ENCODE data around the gene SGK1.
"Not testable (repeated sequence)": the region's sequence is repeated elsewhere in the genome, so short reads cannot be mapped to it uniquely, and the experiment has no call there.

The SGK1 gene

DNA sequence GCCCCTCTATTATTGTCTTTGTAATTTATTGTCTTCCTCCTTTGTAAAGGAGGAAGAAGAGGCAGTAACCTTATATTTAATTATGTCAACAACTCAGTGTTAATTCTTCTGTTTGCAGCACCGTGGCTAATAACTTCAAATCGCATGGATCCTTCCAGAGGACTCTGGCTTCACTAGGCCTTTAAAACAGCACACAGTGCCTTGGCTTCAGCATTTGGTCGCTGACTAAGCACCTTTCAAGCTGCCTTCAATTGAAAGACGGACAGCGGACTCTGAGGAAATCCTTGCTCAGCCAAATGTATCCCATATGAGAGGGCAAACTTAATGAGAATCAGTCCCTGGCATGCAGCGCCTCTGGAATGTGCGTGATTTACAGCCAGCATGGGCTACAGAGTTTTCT is 64.2 kb downstream of the SGK1 start:
- no peak for DNase-seq (ENCODE audit: low read depth in 2 of 2)

GRCh38 chr6:134251320-134251719 is 66.6 kb downstream of the SGK1 start:
- DNase-seq (ENCODE audit: low read depth in 2 of 2), result no peak

DNA sequence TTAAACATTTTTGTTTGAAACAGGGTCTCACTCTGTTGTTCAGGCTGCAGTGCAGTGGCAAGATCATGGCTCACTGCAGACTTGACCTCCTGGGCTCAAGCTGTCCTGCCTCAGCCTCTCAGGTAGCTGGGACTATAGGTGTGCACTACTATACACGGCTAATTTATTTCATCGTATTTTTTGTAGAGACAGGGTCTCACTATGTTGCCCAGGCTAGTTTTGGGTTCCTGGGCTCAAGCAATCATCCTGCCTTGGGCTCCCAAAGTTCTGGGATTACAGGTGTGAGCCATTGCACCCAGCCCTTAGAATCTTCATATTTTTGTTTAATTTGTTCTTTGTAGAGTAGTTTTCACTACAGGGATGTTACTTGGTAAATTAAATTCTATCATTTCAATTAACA is 67.1 kb downstream of the SGK1 start:
- no peak for DNase-seq (ENCODE audit: low read depth in 2 of 2)

DNA sequence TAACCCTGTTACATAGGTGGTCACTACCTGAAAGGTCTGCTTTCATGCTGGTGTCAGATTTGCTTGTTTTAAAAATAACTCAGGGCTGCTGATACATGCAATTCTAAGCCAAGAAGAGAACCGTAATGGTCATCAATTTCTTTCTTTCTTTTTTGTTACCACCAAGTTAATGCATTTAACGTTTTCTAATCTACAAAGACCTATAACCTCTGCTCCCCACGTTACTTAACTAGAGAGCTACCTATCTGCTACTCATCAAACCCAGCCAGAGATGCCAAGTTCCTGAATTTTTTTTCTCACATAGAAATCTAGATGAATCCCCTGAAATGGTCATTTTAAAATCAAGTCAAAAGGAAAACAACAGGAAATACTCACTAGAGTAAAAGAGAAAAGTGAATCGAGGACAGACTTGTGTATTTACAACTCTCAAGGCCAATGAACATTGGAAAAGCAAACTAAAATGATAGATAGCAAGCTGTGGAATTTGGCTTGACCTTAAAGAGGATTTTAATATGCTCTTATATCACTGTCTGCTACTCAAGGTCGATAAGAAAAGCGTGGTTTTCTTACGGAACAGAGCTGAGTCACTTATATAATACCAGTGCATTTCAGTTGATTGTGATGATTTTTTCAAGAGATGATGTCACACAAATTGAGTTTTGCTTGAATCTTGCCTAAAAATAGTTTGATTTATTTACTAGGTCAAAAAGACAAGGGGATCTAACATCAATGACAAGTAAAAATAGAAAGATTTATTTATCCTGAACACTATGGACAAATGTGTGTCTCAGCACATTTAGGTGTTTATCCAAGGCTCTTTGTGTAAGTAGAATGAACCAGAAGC is 67.9 kb downstream of the SGK1 start:
- no peak for DNase-seq (ENCODE audit: low read depth in 2 of 2)

DNA sequence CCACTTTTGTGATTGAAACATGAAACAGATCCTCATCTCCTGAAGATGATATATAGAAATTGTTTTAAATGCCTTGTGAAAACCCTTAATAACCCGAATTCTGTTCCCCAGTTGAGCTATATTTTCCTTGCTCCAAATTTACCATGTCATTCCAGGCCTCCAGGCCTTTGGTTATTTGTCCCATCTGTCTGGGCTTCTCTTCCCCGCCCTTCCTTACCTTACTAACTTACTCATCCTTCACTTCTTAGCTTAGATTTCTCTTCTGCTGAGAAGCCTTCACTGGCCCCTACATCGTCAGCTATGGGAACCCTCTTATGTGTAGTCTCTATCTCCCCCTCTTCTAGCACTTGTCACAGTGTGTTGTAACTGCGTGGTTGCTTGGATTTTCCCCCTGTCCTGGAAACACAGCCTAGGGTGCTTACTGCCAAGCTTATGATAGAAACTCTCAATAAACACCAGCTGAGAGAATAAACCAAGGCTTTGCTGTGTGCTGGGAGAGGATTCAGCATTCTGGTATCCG is 68.6 kb downstream of the SGK1 start:
- DNase-seq (ENCODE audit: low read depth in 2 of 2), result no peak

DNA sequence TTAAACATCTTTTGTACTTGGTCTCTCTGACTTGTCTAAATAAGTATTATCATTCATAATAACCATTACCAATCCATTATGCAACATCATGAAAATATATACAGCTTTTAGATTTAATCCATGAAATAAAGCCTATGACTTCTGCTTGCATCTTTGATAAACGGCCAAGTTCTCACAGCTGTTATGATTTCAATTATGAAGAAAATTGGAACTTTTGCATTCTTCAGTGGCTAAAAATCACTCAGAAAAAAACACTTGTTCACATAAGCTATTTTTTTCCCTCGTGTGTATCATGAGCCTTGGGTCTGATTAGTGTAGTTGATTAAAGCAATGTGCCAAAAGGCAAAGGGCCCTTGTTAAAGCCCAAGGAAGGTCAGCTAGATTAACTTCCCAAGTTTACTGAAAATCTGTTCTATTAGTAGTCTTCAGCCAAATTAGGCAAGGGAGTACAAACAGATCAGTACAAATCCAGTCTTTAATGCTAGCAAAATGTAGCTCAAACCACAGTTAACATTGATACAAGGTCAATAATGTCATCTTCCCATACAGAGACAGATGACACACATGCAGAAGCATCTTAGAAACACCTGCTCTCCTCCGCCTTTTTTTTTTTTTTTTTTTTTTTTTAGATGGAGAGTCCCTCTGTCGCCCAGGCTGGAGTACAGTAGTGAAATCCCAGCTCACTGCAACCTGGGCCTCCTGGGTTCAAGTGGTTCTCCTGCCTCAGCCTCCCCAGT is 69.9 kb downstream of the SGK1 start:
- DNase-seq (ENCODE audit: low read depth in 2 of 2), result no peak

- DNase-seq (ENCODE audit: low read depth in 2 of 2), result peak; percentile 48 to 52
These were observed 70.6 kb downstream of the SGK1 start for GRCh38 chr6:134247231-134247833.

- no peak for DNase-seq (ENCODE audit: low read depth in 2 of 2)
These were observed 72.2 kb downstream of the SGK1 start for GRCh38 chr6:134245706-134246105.

- no peak for DNase-seq (ENCODE audit: low read depth in 2 of 2)
These were observed 72.9 kb downstream of the SGK1 start for GRCh38 chr6:134245041-134245440.

GRCh38 chr6:134240665-134241431 is 77.1 kb downstream of the SGK1 start:
- DNase-seq (ENCODE audit: low read depth in 2 of 2), result peak; percentile 30 to 52

GRCh38 chr6:134238960-134239795 is 78.7 kb downstream of the SGK1 start:
- DNase-seq (ENCODE audit: low read depth in 2 of 2), result no peak

- no peak for DNase-seq (ENCODE audit: low read depth in 2 of 2)
These were observed 79.9 kb downstream of the SGK1 start for GRCh38 chr6:134238006-134238405.

DNA sequence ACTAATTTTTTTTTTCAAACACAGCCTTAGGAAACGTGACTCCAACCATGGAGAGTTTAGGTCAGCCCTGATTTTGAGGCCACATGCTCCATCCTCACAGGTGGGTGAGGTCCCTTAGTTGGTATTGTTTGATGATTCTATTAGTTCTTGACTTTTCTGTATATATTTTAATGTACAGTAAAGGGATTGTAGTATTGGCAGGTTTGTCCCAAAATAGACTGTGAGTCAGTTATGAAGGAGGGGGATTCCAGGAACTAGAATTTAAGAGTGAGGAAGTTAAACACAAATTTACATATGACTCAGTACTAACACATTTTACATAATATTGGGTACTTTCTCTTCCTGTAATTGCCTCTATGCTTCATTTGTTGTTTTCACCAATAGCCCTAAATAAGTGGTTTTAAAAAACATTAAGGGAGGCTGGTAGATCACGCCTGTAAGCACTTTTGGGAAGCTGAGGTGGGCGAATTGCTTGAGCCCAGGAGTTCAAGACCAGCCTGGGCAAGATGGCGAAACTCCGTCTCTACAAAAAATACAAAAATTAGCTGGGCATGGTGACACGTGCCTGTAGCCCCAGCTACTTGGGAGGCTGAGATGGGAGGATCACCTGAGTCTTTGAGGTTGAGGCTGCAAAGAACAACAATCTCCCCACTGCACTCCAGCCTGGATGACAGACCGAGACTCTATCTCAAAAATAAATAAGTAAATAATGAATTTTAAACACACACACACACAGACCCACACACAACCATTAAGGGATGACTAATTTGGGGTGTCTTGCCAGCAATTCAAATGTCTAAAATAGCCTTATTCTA is 81.8 kb downstream of the SGK1 start:
- DNase-seq (ENCODE audit: low read depth in 2 of 2), result no peak

DNA sequence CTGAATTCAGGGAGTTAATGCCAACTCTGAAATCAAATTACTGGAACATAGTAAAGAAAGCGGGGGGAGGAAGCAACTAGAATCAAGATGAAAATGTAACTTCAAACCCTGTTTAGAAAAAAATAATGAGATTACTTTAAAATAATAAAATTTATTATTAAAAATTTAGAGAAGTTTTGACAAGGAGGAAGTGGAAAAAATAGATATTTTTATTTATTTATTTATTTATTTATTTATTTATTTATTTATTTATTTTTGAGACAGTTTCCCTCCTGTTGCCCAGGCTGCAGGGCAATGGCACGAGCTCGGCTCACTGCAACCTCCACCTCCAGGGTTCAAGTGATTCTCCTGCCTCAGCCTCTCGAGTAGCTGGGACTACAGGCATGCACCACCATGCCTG is 82.6 kb downstream of the SGK1 start:
- DNase-seq (ENCODE audit: low read depth in 2 of 2), result not testable (repeated sequence)

GRCh38 chr6:134233180-134233955 is 84.5 kb downstream of the SGK1 start:
- DNase-seq (ENCODE audit: low read depth in 2 of 2), result no peak

GRCh38 chr6:134230940-134231339 is 87.0 kb downstream of the SGK1 start:
- no peak for DNase-seq (ENCODE audit: low read depth in 2 of 2)

DNA sequence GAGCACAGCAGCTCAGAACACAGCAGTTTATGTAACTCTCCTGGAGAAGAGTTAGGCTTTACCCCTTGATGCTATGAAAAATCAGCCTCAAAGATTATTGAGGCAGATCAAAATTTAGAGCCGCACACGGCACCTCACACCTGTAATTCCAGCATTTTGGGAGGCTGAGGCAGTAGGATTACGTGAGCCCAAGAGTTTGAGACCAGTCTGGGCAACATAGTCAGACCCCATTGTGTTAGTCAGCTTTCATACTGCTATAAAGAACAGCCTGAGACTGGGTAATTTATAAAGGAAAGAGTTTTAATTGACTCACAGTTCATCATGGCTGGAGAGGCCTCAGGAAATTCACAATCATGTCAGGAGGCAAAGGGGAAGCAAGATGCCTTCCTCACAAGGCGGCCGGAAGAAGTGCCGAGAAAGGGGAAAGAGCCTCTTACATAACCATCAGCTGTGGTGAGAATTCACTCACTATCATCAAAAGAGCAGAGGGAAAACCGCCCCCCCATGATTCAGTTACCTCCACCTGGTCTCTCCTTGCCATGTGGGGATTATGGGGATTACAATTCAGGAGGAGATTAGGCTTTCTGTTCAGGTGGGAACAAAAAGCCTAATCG is 87.7 kb downstream of the SGK1 start:
- DNase-seq (ENCODE audit: low read depth in 2 of 2), result no peak

GRCh38 chr6:134229520-134229919 is 88.4 kb downstream of the SGK1 start:
- no peak for DNase-seq (ENCODE audit: low read depth in 2 of 2)
